ENCODE results near the gene PNLIPRP2.

- no peak for TF ChIP-seq CTCF (IDR thresholded peaks at IDR 0.05)
- no peak for TF ChIP-seq EZH2phosphoT487 (IDR thresholded peaks at IDR 0.05)
Observed at GRCh38 chr10:116648903-116649302, 28.1 kb downstream of the PNLIPRP2 start.
